ENCODE results near the gene CIRBP.
"Not testable (repeated sequence)": the region's sequence is repeated elsewhere in the genome, so short reads cannot be mapped to it uniquely, and the experiment has no call there.

CIRBP gene

DNA sequence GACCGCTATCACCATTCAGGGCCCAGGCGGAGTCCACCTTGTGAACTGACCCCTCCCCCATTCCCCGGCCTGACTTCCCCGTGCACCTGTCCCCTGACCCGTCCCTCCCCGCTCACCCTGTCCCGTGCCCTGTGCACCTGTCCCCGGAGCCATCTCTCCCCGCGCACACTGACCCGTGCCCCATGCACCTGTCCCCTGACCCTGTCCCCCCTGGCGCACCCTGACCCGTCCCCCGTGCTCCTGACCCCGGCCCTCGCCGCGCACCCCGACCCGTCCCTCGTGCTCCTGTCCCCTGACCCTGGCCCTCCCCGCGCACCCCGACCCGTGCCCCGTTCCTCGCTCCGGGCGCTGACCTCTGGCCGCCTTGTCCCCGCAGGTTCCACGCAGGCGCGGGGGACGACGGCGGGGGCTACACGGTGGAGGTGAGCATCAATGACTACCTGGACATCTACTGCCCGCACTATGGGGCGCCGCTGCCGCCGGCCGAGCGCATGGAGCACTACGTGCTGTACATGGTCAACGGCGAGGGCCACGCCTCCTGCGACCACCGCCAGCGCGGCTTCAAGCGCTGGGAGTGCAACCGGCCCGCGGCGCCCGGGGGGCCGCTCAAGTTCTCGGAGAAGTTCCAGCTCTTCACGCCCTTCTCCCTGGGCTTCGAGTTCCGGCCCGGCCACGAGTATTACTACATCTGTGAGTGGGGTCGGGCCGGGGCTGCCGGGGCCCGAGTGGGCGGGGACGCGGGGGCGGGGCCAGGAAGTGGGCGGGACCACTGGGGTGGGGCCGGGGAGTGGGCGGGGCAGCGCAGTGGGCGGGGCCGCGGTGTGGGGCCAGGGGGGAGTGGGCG, 26.3 kb downstream of the CIRBP start:
- peak; percentile 42 for DNase-seq

DNA sequence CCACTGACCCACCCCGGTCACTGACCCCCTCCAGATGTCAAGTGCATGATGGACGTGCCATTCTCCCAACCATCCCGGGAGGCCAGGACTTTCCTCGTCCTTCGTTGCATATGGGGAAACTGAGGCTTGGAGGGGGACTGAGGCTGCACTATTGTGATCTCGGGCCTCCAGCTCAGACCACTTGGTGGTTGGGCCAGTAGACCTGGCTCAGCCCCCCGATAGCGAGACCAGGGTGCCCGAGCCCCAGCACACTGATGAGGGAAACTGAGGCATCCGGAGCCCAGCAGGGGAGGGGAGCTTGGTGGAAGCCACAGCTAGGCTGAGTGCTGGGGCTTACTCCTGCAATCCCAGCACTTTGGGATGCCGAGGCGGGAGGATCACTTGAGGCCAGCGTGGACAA, 26.9 kb downstream of the CIRBP start:
- no peak for DNase-seq

DNA sequence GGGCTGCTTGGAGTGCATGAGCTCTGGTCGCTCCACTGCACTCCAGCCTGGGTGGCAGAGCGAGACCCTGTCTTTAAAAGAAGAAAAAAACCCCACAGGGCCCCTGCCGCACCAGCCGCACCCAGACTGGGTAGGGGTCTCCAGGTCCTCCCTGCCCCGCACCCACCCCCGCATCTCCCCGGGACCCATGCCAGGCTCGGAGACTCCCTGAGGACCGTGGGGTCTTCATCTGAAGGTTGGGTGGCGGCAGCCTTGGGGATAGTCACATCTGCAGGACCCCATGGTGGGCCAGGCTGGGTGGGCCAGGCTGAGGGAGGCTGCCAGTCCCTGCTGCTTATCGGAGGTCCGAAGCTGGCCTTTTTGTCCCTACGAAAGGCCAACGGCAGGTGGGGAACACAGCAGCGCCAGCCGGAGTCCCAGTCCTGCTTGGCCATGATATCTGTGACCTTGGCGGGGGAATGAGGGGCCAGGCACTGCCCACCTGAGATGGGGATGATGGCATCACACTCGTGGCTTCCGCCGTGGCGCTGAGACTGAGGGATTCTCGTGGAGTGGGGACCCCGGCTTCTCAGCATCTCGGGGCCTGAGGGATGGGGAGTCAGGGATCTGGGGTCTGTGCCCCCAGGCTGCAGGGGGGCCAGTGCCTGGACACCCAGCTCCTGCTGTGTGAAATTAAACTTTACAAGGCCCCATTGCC, 27.6 kb downstream of the CIRBP start:
- DNase-seq, result no peak

DNA sequence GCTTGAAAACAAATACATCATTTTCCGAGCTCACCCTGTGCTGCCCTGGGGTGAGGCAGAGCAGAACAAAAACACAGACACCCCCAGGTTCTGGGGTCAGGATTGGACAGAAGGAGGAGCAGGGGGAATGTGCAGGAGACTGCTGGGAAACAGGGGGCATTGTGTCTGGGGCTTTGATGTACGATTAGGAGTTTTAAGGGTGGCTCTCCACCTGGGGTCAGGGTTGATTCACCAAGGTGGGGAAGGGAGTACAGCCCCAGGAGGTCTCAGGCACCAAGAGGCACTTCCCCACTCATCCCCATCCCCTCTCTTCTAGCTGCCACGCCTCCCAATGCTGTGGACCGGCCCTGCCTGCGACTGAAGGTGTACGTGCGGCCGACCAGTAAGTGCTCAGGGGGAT, 29.1 kb downstream of the CIRBP start:
- DNase-seq, result no peak

DNA sequence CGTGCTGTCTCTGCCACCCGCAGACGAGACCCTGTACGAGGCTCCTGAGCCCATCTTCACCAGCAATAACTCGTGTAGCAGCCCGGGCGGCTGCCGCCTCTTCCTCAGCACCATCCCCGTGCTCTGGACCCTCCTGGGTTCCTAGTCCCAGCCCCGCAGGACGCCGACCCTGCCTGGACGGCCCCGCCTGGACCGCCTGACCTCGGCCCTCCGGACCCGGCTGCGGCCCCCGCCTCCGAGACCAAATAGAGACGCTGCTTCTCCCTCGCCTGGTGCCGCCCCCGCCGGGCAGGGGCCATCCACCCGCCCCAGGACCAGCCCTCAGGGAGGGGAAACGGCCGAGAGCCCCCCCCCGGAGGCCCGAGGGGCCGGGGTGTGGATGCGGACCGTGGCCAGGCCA, 30.7 kb downstream of the CIRBP start:
- DNase-seq, result no peak

DNA sequence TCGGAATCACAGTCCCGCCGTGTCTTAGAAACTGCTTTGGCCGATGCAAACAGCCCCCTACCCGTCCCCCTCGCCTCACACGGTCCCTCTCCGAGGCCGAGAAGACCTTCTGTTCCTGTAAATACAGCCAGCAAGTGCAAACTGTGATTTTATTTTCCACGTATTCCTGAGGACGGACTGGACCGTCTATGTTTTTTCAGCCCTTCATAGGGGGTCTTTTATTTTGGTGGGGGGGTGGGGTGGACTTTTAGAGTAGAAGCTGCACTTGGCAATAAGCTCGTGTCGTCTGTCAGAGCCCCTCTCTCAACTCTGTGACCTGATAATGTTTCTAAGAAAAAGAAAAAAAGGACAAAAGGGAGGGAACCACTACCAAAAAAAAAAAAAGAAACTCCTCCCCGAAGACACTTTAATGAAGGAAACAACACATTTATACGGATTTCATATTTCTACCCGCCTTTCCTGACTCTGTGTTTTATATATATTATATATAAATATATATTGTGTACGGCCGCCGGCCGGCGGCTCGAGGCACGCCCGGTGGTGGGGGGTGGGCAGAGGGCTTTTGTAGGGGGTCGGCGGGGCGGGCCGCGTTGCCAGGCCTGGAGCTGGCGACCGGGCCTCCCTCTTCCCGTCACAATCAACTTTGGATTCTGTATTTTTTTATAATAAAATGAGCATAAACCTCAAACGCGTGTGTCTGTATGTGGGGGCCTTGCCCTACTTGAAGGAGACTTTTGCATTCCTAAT, 31.8 kb downstream of the CIRBP start:
- DNase-seq, result no peak

DNA sequence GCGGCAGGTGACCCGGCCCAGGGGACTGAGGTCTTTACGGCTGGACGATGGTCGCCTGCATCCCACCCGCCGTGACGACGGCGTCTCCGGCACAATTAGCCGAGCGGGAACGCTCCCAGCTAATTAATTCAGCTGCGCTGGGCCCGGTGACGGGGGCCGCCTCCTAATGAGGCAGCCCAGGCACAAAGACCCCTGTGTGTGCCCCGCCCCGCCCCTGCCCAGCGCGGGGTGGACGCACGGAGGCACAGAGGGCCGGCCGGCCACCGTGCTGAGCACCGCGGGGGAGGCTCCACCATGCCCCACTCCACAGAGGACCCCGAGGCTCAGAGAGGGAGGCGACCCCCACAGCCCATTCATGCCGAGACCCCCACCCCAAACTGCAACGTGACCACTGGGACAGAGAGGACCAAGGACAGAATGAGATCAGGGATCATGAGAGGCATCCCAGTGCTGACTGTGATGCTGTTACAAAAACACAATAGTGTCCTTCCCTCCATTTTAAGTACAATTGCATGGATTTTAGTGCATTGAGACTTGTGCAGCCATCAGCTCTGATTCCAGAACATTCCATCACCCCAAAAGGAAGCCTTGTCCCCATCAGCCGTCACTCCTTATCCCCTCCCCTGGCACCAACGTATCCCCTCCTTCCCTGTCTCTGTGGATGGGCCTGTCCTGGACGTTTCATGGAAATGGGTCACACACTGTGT, 33.6 kb downstream of the CIRBP start:
- DNase-seq, result no peak

DNA sequence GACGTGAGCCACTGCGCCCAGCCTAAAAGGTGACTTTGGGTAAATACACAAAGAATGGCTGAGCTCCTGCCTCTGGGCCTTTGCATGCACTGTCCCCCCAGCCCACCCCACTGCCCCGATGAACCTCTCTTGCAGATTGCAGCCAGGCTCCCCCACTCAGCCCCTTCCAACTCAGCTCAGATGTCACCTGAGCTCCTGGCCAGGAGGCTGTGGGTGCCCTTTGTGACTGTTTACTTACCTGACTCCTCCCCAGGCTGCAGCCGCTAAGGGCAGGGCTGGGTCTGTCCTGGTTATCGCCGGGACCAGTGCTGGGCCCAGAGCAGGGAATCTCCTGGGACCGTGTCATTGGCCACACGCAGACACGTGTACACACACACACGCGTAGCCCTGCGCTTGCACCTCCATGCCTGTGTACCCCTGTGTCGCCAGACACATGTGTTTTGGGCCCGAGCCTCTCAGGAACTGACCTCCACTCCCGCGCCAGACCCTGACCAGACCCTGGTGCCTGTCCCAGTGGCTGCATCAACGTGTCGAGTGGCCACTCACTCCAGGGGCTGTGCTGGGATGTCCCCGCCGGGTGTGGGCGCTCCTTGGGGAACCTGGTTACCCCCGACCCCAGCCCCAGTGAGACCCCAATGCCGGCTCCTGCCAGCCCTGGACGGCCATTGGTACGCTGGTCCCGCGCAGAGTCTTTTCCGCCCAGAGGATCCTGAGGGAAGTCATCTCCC, 35.2 kb downstream of the CIRBP start:
- DNase-seq, result no peak

DNA sequence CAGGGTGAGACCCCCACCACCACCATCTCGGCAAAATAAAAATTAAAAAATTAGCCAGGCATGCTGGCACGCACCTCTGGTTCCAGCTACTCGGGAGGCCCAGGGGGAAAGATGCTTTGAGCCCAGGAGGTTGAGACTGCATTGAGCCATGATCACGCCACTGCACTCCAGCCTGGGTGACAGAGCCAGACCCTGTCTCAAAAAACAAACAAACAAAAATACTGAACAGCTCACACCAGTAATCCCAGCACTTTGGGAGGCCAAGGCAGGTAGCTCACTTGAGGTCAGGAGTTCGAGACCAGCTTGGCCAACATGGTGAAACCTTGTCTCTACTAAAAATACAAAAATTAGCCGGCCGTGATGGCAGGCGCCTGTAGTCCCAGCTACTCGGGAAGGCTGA, 36.2 kb downstream of the CIRBP start:
- not testable (repeated sequence) for DNase-seq

DNA sequence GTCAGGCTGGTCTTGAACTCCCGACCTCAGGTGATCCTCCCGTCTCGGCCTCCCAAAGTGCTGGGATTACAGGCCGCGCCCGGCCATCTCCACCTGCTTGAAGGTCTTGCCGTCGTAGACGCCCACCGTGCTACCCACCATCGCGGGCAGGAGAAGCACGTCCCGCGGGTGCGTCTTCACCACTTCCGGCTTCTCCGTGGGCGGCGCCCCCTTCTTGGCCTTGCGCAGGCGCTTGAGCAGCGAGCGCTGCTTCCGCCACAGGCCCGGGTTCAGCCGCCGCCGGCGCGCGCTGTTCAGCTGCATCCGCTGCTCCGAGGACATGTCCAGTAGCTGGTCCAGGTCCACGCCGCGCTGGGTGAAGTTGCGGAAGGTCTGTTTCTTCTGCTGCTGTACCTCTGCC, 38.2 kb downstream of the CIRBP start:
- DNase-seq, result no peak

DNA sequence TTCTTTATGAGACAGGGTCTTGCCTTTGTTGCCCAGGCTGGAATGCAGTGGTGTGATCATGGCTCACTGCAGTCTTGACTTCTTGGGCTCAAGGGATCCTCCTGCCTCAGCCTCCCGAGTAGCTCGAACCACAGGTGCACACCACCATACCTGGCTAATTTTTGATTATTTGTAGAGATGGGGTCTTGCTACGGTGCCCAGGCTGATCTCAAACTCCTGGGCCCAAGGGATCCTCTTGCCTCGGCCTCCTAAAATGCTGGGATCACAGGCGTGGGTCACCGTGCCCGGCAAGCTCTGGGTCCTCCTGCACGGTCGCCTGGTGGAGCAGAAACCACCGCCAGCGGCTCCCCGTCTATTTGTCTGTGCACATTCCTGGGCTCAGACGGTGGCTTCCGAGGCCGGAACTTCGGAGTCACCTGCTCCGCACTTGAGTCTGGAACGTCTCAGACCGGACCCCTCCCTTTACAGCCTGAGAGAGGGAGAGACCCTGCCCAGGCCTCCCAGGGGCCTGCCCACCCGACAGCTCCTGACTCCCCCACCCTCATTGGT, 38.7 kb downstream of the CIRBP start:
- no peak for DNase-seq

DNA sequence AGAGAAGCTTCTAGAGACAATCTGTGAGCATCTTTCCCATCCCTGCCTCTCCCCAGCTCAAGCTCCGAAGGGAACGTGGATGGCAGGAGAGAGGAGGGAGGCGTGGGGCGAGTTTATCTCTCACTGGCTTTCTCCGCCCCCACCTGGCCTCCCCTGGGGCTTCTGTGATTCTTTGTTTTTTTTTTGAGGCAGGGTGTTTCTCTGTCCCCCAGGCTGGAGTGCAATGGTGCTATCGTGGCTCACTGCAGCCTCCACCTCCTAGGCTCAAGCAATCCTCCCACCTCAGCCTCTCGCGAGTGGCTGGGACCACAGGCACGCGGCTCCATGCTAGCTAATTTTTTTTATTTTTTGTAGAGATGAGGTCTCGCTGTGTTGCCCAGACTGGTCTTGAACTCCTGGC, 39.6 kb downstream of the CIRBP start:
- no peak for DNase-seq

DNA sequence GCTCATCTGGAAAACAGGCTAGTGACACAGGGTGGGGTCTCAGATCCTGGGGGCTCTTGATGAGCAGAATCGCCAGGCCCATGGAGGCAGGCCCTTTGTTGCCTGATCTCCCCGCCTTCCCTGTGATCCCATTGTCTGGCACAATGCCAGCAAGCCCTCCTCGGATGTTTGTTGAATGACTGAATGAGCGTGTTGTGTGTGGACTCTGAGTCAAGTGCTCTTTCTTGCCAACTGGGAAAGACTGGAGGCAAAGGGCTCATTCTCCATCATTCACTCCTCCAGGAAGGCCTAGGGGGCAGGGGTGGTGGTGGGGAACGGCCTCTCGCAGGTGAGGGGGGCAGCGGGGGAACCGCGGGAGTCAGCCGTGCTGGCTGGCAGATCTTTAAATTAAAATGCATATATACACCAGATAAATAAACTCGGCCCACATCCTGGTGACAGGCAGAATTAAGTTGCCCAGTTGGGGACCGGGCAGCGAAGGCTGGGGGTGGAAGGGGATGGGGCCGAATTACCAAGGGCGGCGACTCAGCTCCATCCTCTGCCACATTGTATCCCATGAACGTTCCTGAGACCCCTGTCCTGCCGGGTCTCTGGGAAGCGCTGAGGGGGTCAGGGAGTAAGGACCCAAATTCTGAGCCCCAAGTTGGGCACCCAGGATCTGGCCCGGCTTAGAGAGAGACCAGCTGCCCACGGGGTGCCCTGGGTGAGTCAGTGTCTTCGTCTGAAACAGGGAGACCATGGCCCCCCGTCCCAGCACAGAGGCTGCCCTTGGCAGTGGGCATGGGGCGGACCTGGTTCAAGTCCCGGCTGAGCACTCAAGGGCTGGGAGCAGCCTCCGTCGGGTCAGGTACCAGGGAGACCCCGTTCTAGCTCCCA, 41.1 kb downstream of the CIRBP start:
- DNase-seq, result no peak

DNA sequence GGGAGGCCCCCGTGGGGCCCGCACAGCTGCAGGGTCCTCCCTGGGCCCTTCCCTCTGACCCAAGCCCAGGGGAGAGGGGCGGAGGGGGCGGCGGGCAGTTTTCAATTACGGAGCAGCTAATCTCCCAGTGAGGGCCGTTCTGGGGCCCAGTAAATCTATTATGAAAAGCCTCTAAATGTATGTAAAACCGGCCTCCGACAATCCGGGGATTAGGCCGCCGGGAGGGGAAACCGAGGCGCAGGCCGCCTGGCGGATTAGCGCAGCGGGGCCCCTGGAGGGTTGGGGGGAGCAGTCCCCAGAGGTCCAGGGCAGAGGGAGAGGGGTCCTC, 41.7 kb downstream of the CIRBP start:
- no peak for DNase-seq

DNA sequence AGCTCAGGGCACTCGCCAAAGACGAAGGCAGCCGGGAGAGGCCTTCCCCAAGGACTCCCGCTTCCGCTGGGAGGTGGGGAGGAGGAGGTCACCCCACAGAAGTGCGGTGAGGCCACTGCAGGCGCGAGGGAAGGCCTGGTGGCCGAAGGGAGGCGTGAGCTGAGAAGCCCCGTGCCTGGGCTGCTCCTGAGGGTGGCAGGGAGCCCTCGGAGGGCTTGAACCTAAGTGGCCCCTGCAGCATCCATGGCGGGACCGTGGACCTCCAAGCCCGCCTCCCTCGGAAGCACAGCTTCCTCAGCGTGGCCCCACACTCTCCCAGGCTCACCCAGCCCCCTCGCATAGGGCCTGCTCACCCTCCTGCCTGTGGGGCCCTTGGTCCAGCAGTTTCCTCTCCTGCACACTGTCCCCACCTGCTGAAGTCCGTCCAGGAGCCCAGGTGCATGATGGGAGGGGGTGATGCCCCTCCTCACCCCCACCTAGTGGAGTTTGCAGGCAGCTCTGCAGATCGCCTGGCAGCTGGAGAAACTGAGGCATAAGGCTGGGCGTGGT, 42.5 kb downstream of the CIRBP start:
- no peak for DNase-seq

DNA sequence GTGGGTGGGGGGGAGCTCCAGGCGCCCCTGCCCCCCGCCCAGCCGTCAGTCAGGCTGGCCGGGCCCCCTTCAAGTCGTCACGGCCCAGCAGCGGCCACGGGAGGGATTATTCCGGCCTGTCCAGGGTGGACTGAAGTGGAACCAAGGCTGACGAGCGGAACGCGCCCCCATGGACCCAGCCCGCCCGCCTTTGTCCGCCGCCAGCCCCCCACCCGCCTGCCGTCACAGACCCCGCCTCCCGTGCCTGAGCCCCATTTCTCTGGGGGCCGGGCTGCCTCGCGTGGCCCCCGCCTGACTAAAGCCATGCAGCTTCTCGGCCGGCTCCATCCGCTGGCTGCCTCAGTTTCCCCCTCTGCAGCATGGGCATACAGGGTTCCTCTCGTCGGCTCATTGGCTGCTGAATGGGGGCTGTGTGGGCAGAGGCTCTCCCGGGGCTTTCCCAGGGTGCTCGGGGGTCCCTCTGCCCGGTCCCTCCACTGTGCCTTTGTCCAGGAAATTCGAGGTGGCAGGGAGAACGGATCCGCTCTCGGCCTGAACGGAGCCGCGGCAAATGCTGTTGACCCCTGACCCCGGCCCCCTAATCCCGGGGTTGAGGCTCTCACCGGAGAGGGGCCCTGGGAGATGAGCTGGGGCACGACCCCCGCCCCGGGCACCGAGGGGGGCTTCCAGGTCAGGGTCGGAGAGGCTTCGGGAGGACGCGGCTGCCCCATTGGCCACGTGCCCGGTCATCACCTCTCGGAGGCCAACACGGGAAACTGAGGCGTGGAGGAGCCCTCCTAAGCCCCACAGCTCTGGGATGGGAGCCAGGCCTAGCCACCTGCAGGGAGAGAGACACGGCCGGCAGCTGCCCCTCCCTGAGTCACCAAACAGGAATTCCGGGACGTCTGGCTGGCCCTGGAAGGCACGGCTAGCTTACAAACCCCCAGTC, 43.9 kb downstream of the CIRBP start:
- DNase-seq, result no peak

DNA sequence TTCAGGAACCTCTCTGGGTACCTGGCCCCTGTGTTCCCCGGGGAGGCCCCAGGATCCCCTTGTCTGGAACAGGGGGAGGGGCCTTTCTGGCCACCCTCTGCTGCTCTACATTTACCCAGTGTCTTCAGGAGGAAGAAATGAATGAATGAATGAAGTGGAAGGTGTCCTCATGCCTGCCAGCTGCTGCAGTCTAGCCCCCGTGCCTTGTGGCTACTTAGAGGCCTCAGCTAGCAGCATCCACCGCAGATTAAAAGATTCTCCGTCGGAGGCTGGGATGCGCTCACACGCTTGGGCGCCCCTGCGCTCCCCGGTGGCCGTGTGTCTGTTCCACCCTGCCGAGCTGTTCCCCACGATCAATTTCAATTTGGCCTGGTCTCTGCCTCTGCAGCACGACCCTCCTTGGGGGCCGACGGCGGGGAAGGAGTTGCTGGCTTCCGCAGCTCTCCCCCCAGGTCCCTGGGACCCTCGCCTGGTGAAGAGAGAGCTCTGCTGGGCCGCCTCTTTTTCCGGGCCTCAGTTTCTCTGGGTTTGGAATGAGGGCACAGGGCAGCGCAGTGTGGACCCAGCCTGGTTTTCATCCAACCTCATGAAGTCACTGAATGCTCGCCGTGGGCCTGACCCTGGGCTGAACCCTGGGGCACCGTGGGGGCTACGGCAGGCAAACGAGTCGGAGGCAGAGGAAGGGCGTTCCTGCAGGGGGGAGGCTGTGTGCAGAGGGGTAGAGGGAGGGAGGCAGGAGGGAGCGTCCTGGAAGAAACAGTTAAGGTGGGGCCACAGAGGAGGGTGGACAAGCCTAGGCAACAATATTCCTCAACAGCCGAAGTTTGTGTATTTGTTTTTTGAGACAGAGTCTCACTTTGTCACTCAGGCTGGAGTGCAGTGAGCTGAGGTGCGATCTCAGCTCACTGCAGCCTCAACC, 44.8 kb downstream of the CIRBP start:
- no peak for DNase-seq

DNA sequence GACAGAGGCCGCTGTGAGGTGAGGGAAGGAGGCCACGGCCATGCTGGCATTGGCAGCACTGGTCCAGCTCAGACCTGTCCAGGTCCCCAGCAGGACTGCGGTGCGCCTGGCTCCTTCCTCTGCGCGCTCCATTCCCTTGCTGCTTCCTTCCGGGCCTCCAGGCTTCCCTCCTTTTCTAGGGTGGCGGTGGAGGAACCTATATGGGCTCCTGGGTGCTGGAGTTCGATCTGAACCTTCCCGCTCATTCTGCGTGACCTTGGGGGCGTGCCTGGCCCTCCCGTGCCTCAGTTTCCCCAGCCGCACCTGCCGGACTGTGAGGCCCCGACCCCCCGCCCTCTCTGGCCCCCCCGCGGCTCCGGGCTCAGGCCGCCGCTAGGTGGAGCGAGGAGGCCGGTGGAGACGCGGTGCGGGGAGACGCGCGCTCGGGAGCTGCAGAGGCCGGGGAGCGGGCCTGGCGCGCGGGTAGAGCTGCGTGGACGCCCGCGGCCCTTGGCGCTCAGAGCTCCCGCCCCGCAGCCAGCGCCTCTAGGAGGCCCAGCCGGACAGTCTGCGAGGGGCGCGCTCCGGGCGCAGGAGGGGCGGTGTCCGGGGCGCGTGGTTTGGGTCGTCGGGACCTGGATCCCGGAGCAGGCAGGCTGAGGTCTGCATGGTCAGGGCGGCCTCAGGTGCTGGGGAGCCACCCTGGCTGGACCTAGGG, 46.5 kb downstream of the CIRBP start:
- DNase-seq, result no peak

All from activated gamma-delta T cell treated with Interleukin-2 at 50 U/mL for 16 hours (primary cell).